Measurements from ENCODE around the gene MYEOV.

The MYEOV gene

GRCh38 chr11:69259096-69259495 is 34.9 kb upstream of the MYEOV start:
- Mint-ChIP-seq H3K27ac (no peak overlapping the region), H3K36me3 (no peaks in the 10 kb centered on the region), H3K9me3 (peaks cover 17% of the 10 kb centered on the region), H3K4me1 (no peaks in the 10 kb centered on the region), H3K27me3 (peaks cover 22% of the 10 kb centered on the region), H3K4me3 (no peak overlapping the region)
- no peak for DNase-seq
- CTCF ChIA-PET: no interaction called here

- Mint-ChIP-seq H3K4me1 (no peaks in the 10 kb centered on the region), H3K4me3 (no peak overlapping the region), H3K9me3 (peaks cover 14% of the 10 kb centered on the region), H3K27me3 (peaks cover 16% of the 10 kb centered on the region), H3K36me3 (no peaks in the 10 kb centered on the region), H3K27ac (no peak overlapping the region)
- no peak for DNase-seq
- CTCF ChIA-PET: no interaction called here
Measured at GRCh38 chr11:69260622-69261021, 33.3 kb upstream of the MYEOV start.

- no peaks in the 10 kb centered on the region for H3K36me3 Mint-ChIP-seq
- peaks cover 10% of the 10 kb centered on the region for H3K9me3 Mint-ChIP-seq
- no peak overlapping the region for H3K27ac Mint-ChIP-seq
- CTCF ChIA-PET: no interaction called here
- no peaks in the 10 kb centered on the region for H3K4me1 Mint-ChIP-seq
- peaks cover 16% of the 10 kb centered on the region for H3K27me3 Mint-ChIP-seq
- no peak overlapping the region for H3K4me3 Mint-ChIP-seq
- no peak for DNase-seq
Measured at GRCh38 chr11:69261116-69261515, 32.8 kb upstream of the MYEOV start.

GRCh38 chr11:69262918-69263735 is 30.8 kb upstream of the MYEOV start:
- H3K36me3 Mint-ChIP-seq: no peaks in the 10 kb centered on the region
- CTCF ChIA-PET: no interaction called here
- H3K4me3 Mint-ChIP-seq: no peak overlapping the region
- peaks cover 8% of the 10 kb centered on the region for H3K9me3 Mint-ChIP-seq
- no peak for DNase-seq
- no peaks in the 10 kb centered on the region for H3K4me1 Mint-ChIP-seq
- H3K27me3 Mint-ChIP-seq: peaks cover 10% of the 10 kb centered on the region
- no peak overlapping the region for H3K27ac Mint-ChIP-seq

GRCh38 chr11:69263736-69264052 is 30.3 kb upstream of the MYEOV start:
- DNase-seq: no peak
- Mint-ChIP-seq H3K9me3 (peaks cover 8% of the 10 kb centered on the region), H3K27ac (no peak overlapping the region), H3K36me3 (no peaks in the 10 kb centered on the region), H3K4me1 (no peaks in the 10 kb centered on the region), H3K27me3 (peaks cover 10% of the 10 kb centered on the region), H3K4me3 (no peak overlapping the region)
- CTCF ChIA-PET: no interaction called here

- Mint-ChIP-seq H3K27ac (no peak overlapping the region), H3K4me3 (no peak overlapping the region), H3K9me3 (peaks cover 8% of the 10 kb centered on the region), H3K36me3 (no peaks in the 10 kb centered on the region), H3K4me1 (no peaks in the 10 kb centered on the region), H3K27me3 (peaks cover 10% of the 10 kb centered on the region)
- no peak for DNase-seq
- CTCF ChIA-PET: no interaction called here
Measured at GRCh38 chr11:69264486-69264885, 29.5 kb upstream of the MYEOV start.

GRCh38 chr11:69265210-69265609 is 28.7 kb upstream of the MYEOV start:
- CTCF ChIA-PET: no interaction called here
- Mint-ChIP-seq H3K27me3 (peaks cover 10% of the 10 kb centered on the region), H3K9me3 (peaks cover 8% of the 10 kb centered on the region), H3K4me1 (no peaks in the 10 kb centered on the region), H3K4me3 (no peak overlapping the region), H3K36me3 (no peaks in the 10 kb centered on the region), H3K27ac (no peak overlapping the region)
- no peak for DNase-seq

- peaks cover 10% of the 10 kb centered on the region for H3K27me3 Mint-ChIP-seq
- no peak overlapping the region for H3K27ac Mint-ChIP-seq
- H3K36me3 Mint-ChIP-seq: no peaks in the 10 kb centered on the region
- H3K4me1 Mint-ChIP-seq: no peaks in the 10 kb centered on the region
- CTCF ChIA-PET: no interaction called here
- no peak for DNase-seq
- H3K4me3 Mint-ChIP-seq: no peak overlapping the region
- peaks cover 6% of the 10 kb centered on the region for H3K9me3 Mint-ChIP-seq
Measured at GRCh38 chr11:69265911-69266510, 27.9 kb upstream of the MYEOV start.

GRCh38 chr11:69267395-69267805 is 26.6 kb upstream of the MYEOV start:
- Mint-ChIP-seq H3K9me3 (peaks cover 4% of the 10 kb centered on the region), H3K27ac (no peak overlapping the region), H3K4me1 (no peaks in the 10 kb centered on the region), H3K4me3 (no peak overlapping the region), H3K36me3 (no peaks in the 10 kb centered on the region), H3K27me3 (peaks cover under 1% of the 10 kb centered on the region)
- DNase-seq: no peak
- CTCF ChIA-PET: no interaction called here

GRCh38 chr11:69268911-69269310 is 25.0 kb upstream of the MYEOV start:
- Mint-ChIP-seq H3K36me3 (no peaks in the 10 kb centered on the region), H3K27ac (no peak overlapping the region), H3K4me3 (no peak overlapping the region), H3K9me3 (no peaks in the 10 kb centered on the region), H3K4me1 (no peaks in the 10 kb centered on the region), H3K27me3 (no peaks in the 10 kb centered on the region)
- no peak for DNase-seq
- CTCF ChIA-PET: no interaction called here

GRCh38 chr11:69269388-69269787 is 24.6 kb upstream of the MYEOV start:
- Mint-ChIP-seq H3K4me1 (no peaks in the 10 kb centered on the region), H3K9me3 (no peaks in the 10 kb centered on the region), H3K27me3 (peaks cover 3% of the 10 kb centered on the region), H3K27ac (no peak overlapping the region), H3K36me3 (no peaks in the 10 kb centered on the region), H3K4me3 (no peak overlapping the region)
- DNase-seq: no peak
- CTCF ChIA-PET: no interaction called here

- no peaks in the 10 kb centered on the region for H3K36me3 Mint-ChIP-seq
- H3K9me3 Mint-ChIP-seq: no peaks in the 10 kb centered on the region
- H3K27me3 Mint-ChIP-seq: peaks cover 3% of the 10 kb centered on the region
- CTCF ChIA-PET: no interaction called here
- no peak for DNase-seq
- H3K4me3 Mint-ChIP-seq: no peak overlapping the region
- H3K4me1 Mint-ChIP-seq: no peaks in the 10 kb centered on the region
- no peak overlapping the region for H3K27ac Mint-ChIP-seq
Measured at GRCh38 chr11:69269926-69270697, 23.8 kb upstream of the MYEOV start.

- Mint-ChIP-seq H3K27me3 (peaks cover 6% of the 10 kb centered on the region), H3K4me3 (no peak overlapping the region)
Measured at GRCh38 chr11:69270941-69271340, 23.0 kb upstream of the MYEOV start.

GRCh38 chr11:69272055-69272454 is 21.9 kb upstream of the MYEOV start:
- H3K4me3 Mint-ChIP-seq: no peak overlapping the region
- no peak for DNase-seq
- no peak overlapping the region for H3K27ac Mint-ChIP-seq
- peaks cover 7% of the 10 kb centered on the region for H3K27me3 Mint-ChIP-seq
- H3K9me3 Mint-ChIP-seq: no peaks in the 10 kb centered on the region
- H3K36me3 Mint-ChIP-seq: no peaks in the 10 kb centered on the region
- CTCF ChIA-PET: no interaction called here
- H3K4me1 Mint-ChIP-seq: no peaks in the 10 kb centered on the region

More at GRCh38 chr11:69270941-69271340, 23.0 kb upstream of the MYEOV start:
- no peak for DNase-seq
- Mint-ChIP-seq H3K36me3 (no peaks in the 10 kb centered on the region), H3K4me1 (no peaks in the 10 kb centered on the region), H3K9me3 (no peaks in the 10 kb centered on the region), H3K27ac (no peak overlapping the region)
- CTCF ChIA-PET: no interaction called here
